ENCODE results near the gene MYH3.

GRCh38 chr17:10620823-10621222 is 36.3 kb downstream of the MYH3 start:
- TF ChIP-seq CTCF (IDR thresholded peaks at IDR 0.05) (no peak), POLR2A (IDR thresholded peaks at IDR 0.05; ENCODE audit: low read length) (no peak), MAFK (IDR thresholded peaks at IDR 0.05; ENCODE audit: partially characterized antibody) (no peak), JUN (IDR thresholded peaks at IDR 0.05) (no peak), RNF2 (IDR thresholded peaks at IDR 0.05; ENCODE audit: borderline replicate concordance, low read depth) (no peak), NR3C1 (IDR thresholded peaks at IDR 0.05) (no peak), CEBPB (IDR thresholded peaks at IDR 0.05) (no peak), USF2 (IDR thresholded peaks at IDR 0.05) (no peak), FOSL2 (IDR thresholded peaks at IDR 0.05) (no peak), FOSL2 (CRISPR knock-in tag; IDR thresholded peaks at IDR 0.05) (no peak), REST (IDR thresholded peaks at IDR 0.05) (no peak), TFCP2L1 (CRISPR knock-in tag; IDR thresholded peaks at IDR 0.05) (no peak), E2F6 (IDR thresholded peaks at IDR 0.05; ENCODE audit: borderline replicate concordance, low read depth) (no peak), MAX (IDR thresholded peaks at IDR 0.05) (no peak)
